GM23338 (cell line): ENCODE results near the gene CNGA1. TPM values are rescaled to one million over a fixed set of nuclear protein-coding genes. Genes with fewer than 3 reads are reported as not detected.

Experiments used
- ATAC-seq: fragments of 200-7000 bp; cut with Tn5 transposase; 3 replicates; pipeline ENCODE4 v1.9.1; 2020
- DNase-seq: peaks from one replicate; pipeline ENCODE4 v3.0.0-alpha.2; 2015; ENCODE audit warnings: low spot score
- H2AFZ ChIP-seq: fragments of 200-600 bp; sonication (generic); 2 replicates; pipeline ENCODE4 v1.8.0; 2016; ENCODE audit warnings: antibody characterized with exemption, mild to moderate bottlenecking, moderate library complexity
- H3F3A ChIP-seq: fragments of 200-600 bp; sonication (generic); replicated peaks from 2 replicates; pipeline ENCODE4 v1.8.0; 2017; ENCODE audit warnings: antibody characterized with exemption, mixed run types, low read depth
- H3K27ac ChIP-seq: fragments of 200-600 bp; sonication (generic); 2 replicates; pipeline ENCODE4 v1.6.1; 2016; ENCODE audit warnings: low read depth
- H3K27me3 ChIP-seq: fragments of 200-600 bp; sonication (generic); 2 replicates; pipeline ENCODE4 v1.8.0; 2016; ENCODE audit warnings: mild to moderate bottlenecking, mixed run types, moderate library complexity; ENCODE audit not compliant: insufficient read depth
- H3K36me3 ChIP-seq: fragments of 200-600 bp; sonication (generic); 2 replicates; pipeline ENCODE4 v1.8.0; 2016; ENCODE audit warnings: mild to moderate bottlenecking; ENCODE audit not compliant: insufficient read depth
- H3K4me1 ChIP-seq: fragments of 200-600 bp; sonication (generic); 2 replicates; pipeline ENCODE4 v1.8.0; 2016; ENCODE audit warnings: mild to moderate bottlenecking, moderate library complexity; ENCODE audit not compliant: insufficient read depth
- H3K4me2 ChIP-seq: fragments of 200-600 bp; sonication (generic); 2 replicates; pipeline ENCODE4 v1.7.1; 2017; ENCODE audit warnings: mixed run types
- H3K4me3 ChIP-seq: fragments of 200-600 bp; sonication (generic); 2 replicates; pipeline ENCODE4 v1.6.1; 2016; ENCODE audit warnings: mixed run types
- H3K79me2 ChIP-seq: fragments of 200-600 bp; sonication (generic); replicated peaks from 2 replicates; pipeline ENCODE4 v1.8.0; 2017; ENCODE audit warnings: mild to moderate bottlenecking; ENCODE audit not compliant: insufficient read depth
- H3K9me2 ChIP-seq: fragments of 200-600 bp; sonication (generic); 2 replicates; pipeline ENCODE4 v1.8.0; 2017; ENCODE audit not compliant: insufficient read depth
- H4K20me1 ChIP-seq: fragments of 200-600 bp; sonication (generic); replicated peaks from 2 replicates; pipeline ENCODE4 v1.8.0; 2017; ENCODE audit warnings: mild to moderate bottlenecking; ENCODE audit not compliant: insufficient read depth
- H3K27ac Mint-ChIP-seq: 2 replicates; pipeline ENCODE4 v1.8.0; 2020; ENCODE audit warnings: inconsistent platforms, mild to moderate bottlenecking, moderate library complexity, mixed read lengths
- H3K27me3 Mint-ChIP-seq: 3 replicates; pipeline ENCODE4 v1.8.0; 2022; ENCODE audit warnings: low read depth, mild to moderate bottlenecking, moderate library complexity, mixed read lengths, inconsistent platforms; ENCODE audit not compliant: insufficient read depth, poor library complexity
- H3K36me3 Mint-ChIP-seq: 3 replicates; pipeline ENCODE4 v1.8.0; 2021; ENCODE audit warnings: low read depth, mild to moderate bottlenecking, inconsistent platforms, moderate library complexity, mixed read lengths
- H3K4me1 Mint-ChIP-seq: 3 replicates; pipeline ENCODE4 v1.8.0; 2020; ENCODE audit warnings: mild to moderate bottlenecking, inconsistent platforms, mixed read lengths
- H3K4me3 Mint-ChIP-seq: 3 replicates; pipeline ENCODE4 v1.8.0; 2021; ENCODE audit warnings: moderate library complexity, mild to moderate bottlenecking, inconsistent platforms, mixed read lengths
- H3K9me3 Mint-ChIP-seq: 3 replicates; pipeline ENCODE4 v1.8.0; 2020; ENCODE audit warnings: moderate library complexity, mild to moderate bottlenecking, inconsistent platforms, mixed read lengths
- CREB1 ChIP-seq: fragments of 250-450 bp; sonication (Bioruptor Pico); IDR thresholded peaks from 2 replicates; pipeline ENCODE4 v1.5.0; 2020; ENCODE audit warnings: low read depth, mild to moderate bottlenecking, moderate library complexity
- CTCF ChIP-seq, 2 experiments: fragments of 200-600 bp in 1 of 2; sonication (generic) in 1 of 2; conservative IDR thresholded peaks; 2 replicates each; pipeline versions ENCODE4 v1.5.1 to v1.6.1; 2016 to 2017; ENCODE audit warnings: antibody characterized with exemption in 2 of 2, low read depth in 2 of 2, mild to moderate bottlenecking in 2 of 2, moderate library complexity in 1 of 2
- EZH2 ChIP-seq: fragments of 200-600 bp; sonication (generic); IDR thresholded peaks from one replicate; pipeline ENCODE4 v1.8.0; 2017; ENCODE audit warnings: antibody characterized with exemption, mild to moderate bottlenecking, low read depth; ENCODE audit not compliant: unreplicated experiment
- EZH2phosphoT487 ChIP-seq: fragments of 200-600 bp; sonication (generic); IDR thresholded peaks from one replicate; pipeline ENCODE4 v1.8.1; 2018; ENCODE audit warnings: antibody characterized with exemption; ENCODE audit not compliant: unreplicated experiment
- JUNB ChIP-seq: IDR thresholded peaks from one replicate; pipeline ENCODE4 v1.6.1; 2016; ENCODE audit warnings: antibody characterized with exemption; ENCODE audit not compliant: unreplicated experiment
- NANOG ChIP-seq: IDR thresholded peaks from 2 replicates; pipeline ENCODE4 v1.6.1; 2016; ENCODE audit warnings: antibody characterized with exemption, borderline replicate concordance
- POLR2AphosphoS5 ChIP-seq: IDR thresholded peaks from 2 replicates; pipeline ENCODE4 v1.6.1; 2016; ENCODE audit warnings: antibody characterized with exemption, low read depth
- STAT1 ChIP-seq: IDR thresholded peaks from one replicate; pipeline ENCODE4 v1.6.1; 2016; ENCODE audit warnings: antibody characterized with exemption; ENCODE audit not compliant: unreplicated experiment
- ZNF114 ChIP-seq: fragments of 250-450 bp; sonication (Bioruptor Pico); IDR thresholded peaks from 2 replicates; pipeline ENCODE4 v1.5.0; 2020; ENCODE audit warnings: mild to moderate bottlenecking, moderate library complexity
- ZNF331 ChIP-seq: fragments of 250-450 bp; sonication (Bioruptor Pico); IDR thresholded peaks from 2 replicates; pipeline ENCODE4 v1.5.0; 2020; ENCODE audit warnings: low read depth, mild to moderate bottlenecking, moderate library complexity
- ZNF462 ChIP-seq: fragments of 250-450 bp; sonication (Bioruptor Pico); IDR thresholded peaks from 2 replicates; pipeline ENCODE4 v1.5.0; 2020; ENCODE audit warnings: mild to moderate bottlenecking, moderate library complexity
- polyA plus RNA-seq: library from polyadenylated mRNA; unstranded; fragments of >200 nt; fragmentation: Nextera tagmentation; extraction: Ambion mirVana; gene quantifications from 2 replicates; pipeline ENCODE4 v1.2.1, GENCODE V29; 2016
- total RNA-seq: library from RNA; depleted of rRNA; stranded (reverse); fragments of >200 nt; shearing (Covaris generic); gene quantifications from 2 replicates; pipeline ENCODE4 v1.2.3, GENCODE V29; 2014
- TF ChIP-seq, protein P1 (sequence below): IDR thresholded peaks from 2 replicates; pipeline ENCODE4 v1.6.1; 2016; ENCODE audit warnings: antibody characterized with exemption
- TF ChIP-seq, protein P2 (sequence below): IDR thresholded peaks from one replicate; pipeline ENCODE4 v1.6.1; 2018; ENCODE audit warnings: antibody characterized with exemption; ENCODE audit not compliant: unreplicated experiment

CNGA1 gene
- total and polyA plus RNA-seq, 2 experiments from 2014 or later = 3.3 to 4.9 TPM

- ATAC-seq = no peak
- Histone ChIP-seq H3K9me2 (no peaks in the 10 kb centered on the region), H3K27ac (no peak overlapping the region), H2AFZ (no peak overlapping the region), H3K4me1 (no peaks in the 10 kb centered on the region), H3K36me3 (peaks cover 68% of the 10 kb centered on the region), H3K4me3 (no peak overlapping the region), H3K4me2 (no peak overlapping the region), H4K20me1 (no peaks in the 10 kb centered on the region), H3K79me2 (no peaks in the 10 kb centered on the region), H3F3A (no peaks in the 10 kb centered on the region), H3K27me3 (no peaks in the 10 kb centered on the region)
- Mint-ChIP-seq H3K4me3 (no peak overlapping the region), H3K4me1 (no peaks in the 10 kb centered on the region), H3K9me3 (no peaks in the 10 kb centered on the region), H3K36me3 (peaks cover 73% of the 10 kb centered on the region), H3K27me3 (no peaks in the 10 kb centered on the region), H3K27ac (no peak overlapping the region)
- DNase-seq = no peak
- no peak for TF ChIP-seq CTCF (conservative IDR thresholded peaks at IDR 0.05; ENCODE audit: low read depth in 2 of 2)
- TF ChIP-seq CREB1 (CRISPR knock-in tag) = no peak
- TF ChIP-seq ZNF114 (CRISPR knock-in tag) = no peak
- no peak for TF ChIP-seq NANOG
- no peak for TF ChIP-seq STAT1
- no peak for TF ChIP-seq EZH2
- TF ChIP-seq EZH2phosphoT487 = no peak
- TF ChIP-seq ZNF462 (CRISPR knock-in tag) = no peak
- no peak for TF ChIP-seq ZNF331 (CRISPR knock-in tag)
- no peak for TF ChIP-seq JUNB
- TF ChIP-seq, protein P1, sequence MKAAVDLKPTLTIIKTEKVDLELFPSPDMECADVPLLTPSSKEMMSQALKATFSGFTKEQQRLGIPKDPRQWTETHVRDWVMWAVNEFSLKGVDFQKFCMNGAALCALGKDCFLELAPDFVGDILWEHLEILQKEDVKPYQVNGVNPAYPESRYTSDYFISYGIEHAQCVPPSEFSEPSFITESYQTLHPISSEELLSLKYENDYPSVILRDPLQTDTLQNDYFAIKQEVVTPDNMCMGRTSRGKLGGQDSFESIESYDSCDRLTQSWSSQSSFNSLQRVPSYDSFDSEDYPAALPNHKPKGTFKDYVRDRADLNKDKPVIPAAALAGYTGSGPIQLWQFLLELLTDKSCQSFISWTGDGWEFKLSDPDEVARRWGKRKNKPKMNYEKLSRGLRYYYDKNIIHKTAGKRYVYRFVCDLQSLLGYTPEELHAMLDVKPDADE = no peak
- no peak for TF ChIP-seq POLR2AphosphoS5
- TF ChIP-seq, protein P2, sequence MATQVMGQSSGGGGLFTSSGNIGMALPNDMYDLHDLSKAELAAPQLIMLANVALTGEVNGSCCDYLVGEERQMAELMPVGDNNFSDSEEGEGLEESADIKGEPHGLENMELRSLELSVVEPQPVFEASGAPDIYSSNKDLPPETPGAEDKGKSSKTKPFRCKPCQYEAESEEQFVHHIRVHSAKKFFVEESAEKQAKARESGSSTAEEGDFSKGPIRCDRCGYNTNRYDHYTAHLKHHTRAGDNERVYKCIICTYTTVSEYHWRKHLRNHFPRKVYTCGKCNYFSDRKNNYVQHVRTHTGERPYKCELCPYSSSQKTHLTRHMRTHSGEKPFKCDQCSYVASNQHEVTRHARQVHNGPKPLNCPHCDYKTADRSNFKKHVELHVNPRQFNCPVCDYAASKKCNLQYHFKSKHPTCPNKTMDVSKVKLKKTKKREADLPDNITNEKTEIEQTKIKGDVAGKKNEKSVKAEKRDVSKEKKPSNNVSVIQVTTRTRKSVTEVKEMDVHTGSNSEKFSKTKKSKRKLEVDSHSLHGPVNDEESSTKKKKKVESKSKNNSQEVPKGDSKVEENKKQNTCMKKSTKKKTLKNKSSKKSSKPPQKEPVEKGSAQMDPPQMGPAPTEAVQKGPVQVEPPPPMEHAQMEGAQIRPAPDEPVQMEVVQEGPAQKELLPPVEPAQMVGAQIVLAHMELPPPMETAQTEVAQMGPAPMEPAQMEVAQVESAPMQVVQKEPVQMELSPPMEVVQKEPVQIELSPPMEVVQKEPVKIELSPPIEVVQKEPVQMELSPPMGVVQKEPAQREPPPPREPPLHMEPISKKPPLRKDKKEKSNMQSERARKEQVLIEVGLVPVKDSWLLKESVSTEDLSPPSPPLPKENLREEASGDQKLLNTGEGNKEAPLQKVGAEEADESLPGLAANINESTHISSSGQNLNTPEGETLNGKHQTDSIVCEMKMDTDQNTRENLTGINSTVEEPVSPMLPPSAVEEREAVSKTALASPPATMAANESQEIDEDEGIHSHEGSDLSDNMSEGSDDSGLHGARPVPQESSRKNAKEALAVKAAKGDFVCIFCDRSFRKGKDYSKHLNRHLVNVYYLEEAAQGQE = no peak
These were observed 124.6 kb downstream of the CNGA1 start for GRCh38 chr4:47891928-47892327.
